Measurements from ENCODE around the gene LENG9.

Gene LENG9

GRCh38 chr19:54481326-54481930 lies 17.9 kb upstream of the LENG9 start:
- no peak overlapping the region for H3K27ac ChIP-seq
- no peaks in the 10 kb centered on the region for H3K9me3 ChIP-seq
- TF ChIP-seq, protein P1, sequence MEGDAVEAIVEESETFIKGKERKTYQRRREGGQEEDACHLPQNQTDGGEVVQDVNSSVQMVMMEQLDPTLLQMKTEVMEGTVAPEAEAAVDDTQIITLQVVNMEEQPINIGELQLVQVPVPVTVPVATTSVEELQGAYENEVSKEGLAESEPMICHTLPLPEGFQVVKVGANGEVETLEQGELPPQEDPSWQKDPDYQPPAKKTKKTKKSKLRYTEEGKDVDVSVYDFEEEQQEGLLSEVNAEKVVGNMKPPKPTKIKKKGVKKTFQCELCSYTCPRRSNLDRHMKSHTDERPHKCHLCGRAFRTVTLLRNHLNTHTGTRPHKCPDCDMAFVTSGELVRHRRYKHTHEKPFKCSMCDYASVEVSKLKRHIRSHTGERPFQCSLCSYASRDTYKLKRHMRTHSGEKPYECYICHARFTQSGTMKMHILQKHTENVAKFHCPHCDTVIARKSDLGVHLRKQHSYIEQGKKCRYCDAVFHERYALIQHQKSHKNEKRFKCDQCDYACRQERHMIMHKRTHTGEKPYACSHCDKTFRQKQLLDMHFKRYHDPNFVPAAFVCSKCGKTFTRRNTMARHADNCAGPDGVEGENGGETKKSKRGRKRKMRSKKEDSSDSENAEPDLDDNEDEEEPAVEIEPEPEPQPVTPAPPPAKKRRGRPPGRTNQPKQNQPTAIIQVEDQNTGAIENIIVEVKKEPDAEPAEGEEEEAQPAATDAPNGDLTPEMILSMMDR (IDR thresholded peaks at IDR 0.05): peak; percentile 62
- H3K4me3 ChIP-seq (ENCODE audit: low read depth in 1 of 2, low read length in 1 of 2): no peak overlapping the region
- peaks cover 23 to 24% of the 10 kb centered on the region in 2 experiments for H3K4me1 ChIP-seq (ENCODE audit: control insufficient read depth in 1 of 2, insufficient read depth in 1 of 2, low read depth in 1 of 2, low read length in 1 of 2)
- H3K36me3 ChIP-seq: no peaks in the 10 kb centered on the region
- H3K27me3 ChIP-seq: peaks cover 72% of the 10 kb centered on the region

DNA sequence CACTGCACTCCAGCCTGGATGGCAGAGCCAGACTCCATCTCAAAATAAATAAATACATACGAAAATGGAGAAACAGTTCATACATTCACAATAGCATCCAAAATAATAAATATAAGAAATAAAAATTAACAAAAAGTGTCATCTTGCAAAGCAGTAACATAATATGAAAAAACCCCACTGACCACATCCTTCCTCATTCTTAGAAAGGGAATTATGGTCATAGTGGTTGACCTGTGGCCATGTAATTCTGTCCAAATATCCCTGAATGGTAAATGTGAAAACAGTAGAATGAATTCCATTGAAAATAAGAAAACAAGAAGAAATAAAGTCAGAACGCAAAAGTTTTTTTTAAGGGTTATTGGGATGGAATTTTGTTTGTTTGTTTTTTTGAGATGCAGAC lies 16.5 kb upstream of the LENG9 start:
- peaks cover 72% of the 10 kb centered on the region for H3K27me3 ChIP-seq

DNA sequence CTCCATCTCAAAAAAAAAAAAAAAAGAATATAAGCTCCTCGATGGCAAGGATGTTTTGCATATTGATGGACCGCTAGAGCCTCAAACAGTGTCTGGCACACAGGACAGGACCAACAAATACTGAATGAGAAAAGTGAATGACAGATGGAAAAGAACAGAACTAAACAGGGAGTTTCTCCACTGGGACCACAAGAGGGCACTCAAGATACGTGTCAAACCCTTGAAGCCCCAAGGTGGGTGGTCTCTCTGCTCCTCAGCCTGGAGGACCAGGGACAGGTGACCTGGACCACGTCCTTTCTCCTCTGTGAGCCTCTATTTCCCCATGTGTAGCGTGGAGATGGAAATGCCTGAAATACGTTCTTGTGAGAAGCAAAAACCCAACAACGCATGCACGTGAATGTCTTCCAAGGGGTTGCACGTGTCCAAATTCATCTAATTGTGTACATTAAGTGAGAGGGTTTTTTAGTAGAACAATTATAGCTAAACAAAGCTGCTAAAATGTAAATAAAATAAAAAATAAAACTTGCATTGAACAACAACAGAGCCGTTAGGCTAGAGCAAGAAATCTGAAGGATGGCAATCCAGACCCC lies 15.2 kb upstream of the LENG9 start:
- Histone ChIP-seq H3K9me3 (no peaks in the 10 kb centered on the region), H3K27ac (no peak overlapping the region), H3K4me3 (ENCODE audit: low read depth in 1 of 2, low read length in 1 of 2) (no peak overlapping the region), H3K36me3 (no peaks in the 10 kb centered on the region), H3K4me1 (ENCODE audit: control insufficient read depth in 1 of 2, insufficient read depth in 1 of 2, low read depth in 1 of 2, low read length in 1 of 2) (peaks cover 23 to 24% of the 10 kb centered on the region in 2 experiments), H3K27me3 (peaks cover 72% of the 10 kb centered on the region)
- TF ChIP-seq, protein P1 (IDR thresholded peaks at IDR 0.05): peak; percentile 64

More for the DNA sequence above, 16.5 kb upstream of the LENG9 start:
- H3K4me1 ChIP-seq (ENCODE audit: control insufficient read depth in 1 of 2, insufficient read depth in 1 of 2, low read depth in 1 of 2, low read length in 1 of 2): peaks cover 23 to 24% of the 10 kb centered on the region in 2 experiments
- H3K27ac ChIP-seq: no peak overlapping the region
- H3K36me3 ChIP-seq: no peaks in the 10 kb centered on the region
- H3K4me3 ChIP-seq (ENCODE audit: low read depth in 1 of 2, low read length in 1 of 2): no peak overlapping the region
- no peaks in the 10 kb centered on the region for H3K9me3 ChIP-seq
- TF ChIP-seq, protein P1 (IDR thresholded peaks at IDR 0.05): no peak

- no peak overlapping the region for H3K27ac ChIP-seq
- H3K27me3 ChIP-seq: peaks cover 78% of the 10 kb centered on the region
- no peak overlapping the region for H3K4me3 ChIP-seq (ENCODE audit: low read depth in 1 of 2, low read length in 1 of 2)
Observed at GRCh38 chr19:54477650-54478049, 14.1 kb upstream of the LENG9 start.

GRCh38 chr19:54475706-54476105 lies 12.1 kb upstream of the LENG9 start:
- Histone ChIP-seq H3K27ac (no peak overlapping the region), H3K9me3 (no peaks in the 10 kb centered on the region)

More at GRCh38 chr19:54477650-54478049, 14.1 kb upstream of the LENG9 start:
- peaks cover 17% of the 10 kb centered on the region in 2 experiments for H3K4me1 ChIP-seq (ENCODE audit: control insufficient read depth in 1 of 2, insufficient read depth in 1 of 2, low read depth in 1 of 2, low read length in 1 of 2)
- no peaks in the 10 kb centered on the region for H3K36me3 ChIP-seq
- H3K9me3 ChIP-seq: no peaks in the 10 kb centered on the region
- TF ChIP-seq, protein P1 (IDR thresholded peaks at IDR 0.05): no peak

More at GRCh38 chr19:54475706-54476105, 12.1 kb upstream of the LENG9 start:
- H3K4me1 ChIP-seq (ENCODE audit: control insufficient read depth in 1 of 2, insufficient read depth in 1 of 2, low read depth in 1 of 2, low read length in 1 of 2): peaks cover 12 to 13% of the 10 kb centered on the region in 2 experiments
- H3K27me3 ChIP-seq: peaks cover 86% of the 10 kb centered on the region
- TF ChIP-seq, protein P1 (IDR thresholded peaks at IDR 0.05): no peak
- H3K4me3 ChIP-seq (ENCODE audit: low read depth in 1 of 2, low read length in 1 of 2): no peak overlapping the region
- no peaks in the 10 kb centered on the region for H3K36me3 ChIP-seq

All from neutrophil (primary cell).